IMR-90 (cell line): ENCODE data around the gene LZTFL1. TPM values are rescaled to one million over a fixed set of nuclear protein-coding genes. Genes with fewer than 3 reads are reported as not detected.

Source experiments
- ATAC-seq: fragments of 200-7000 bp; cut with Tn5 transposase; 2 replicates; pipeline ENCODE4 v1.9.1; 2020; ENCODE audit warnings: low read depth, mild to moderate bottlenecking, moderate library complexity
- BruUV-seq: library from RNA; stranded (reverse); fragments of 400-500 nt; replicated peaks from 2 replicates; lab custom pipeline; 2021; lab: Mats Ljungman, UMichigan
- CTCF ChIA-PET: fragments of 300-600 bp; formaldehyde crosslinking; extraction: SDS; loops from one replicate; lab custom pipeline; 2021; ENCODE audit warnings: antibody characterized with exemption; lab: Yijun Ruan, JAX
- POLR2A ChIA-PET: fragments of 300-600 bp; sonication (Branson Sonifier 250); formaldehyde crosslinking; loops from one replicate; lab custom pipeline; 2022; ENCODE audit warnings: antibody characterized with exemption; ENCODE audit not compliant: unreplicated experiment; lab: Charles Lee
- DNase-seq: peaks from one replicate; pipeline ENCODE4 v3.0.0; 2013
- H2AFZ ChIP-seq: replicated peaks from 2 replicates; pipeline ENCODE3; 2013; ENCODE audit warnings: low read length, mild to moderate bottlenecking; ENCODE audit not compliant: poor library complexity
- H2AK5ac ChIP-seq: 2 replicates; pipeline ENCODE4 v1.6.1; 2013; ENCODE audit warnings: low read depth, low read length, inconsistent platforms
- H2AK9ac ChIP-seq: replicated peaks from 2 replicates; pipeline ENCODE3; 2013; ENCODE audit warnings: mild to moderate bottlenecking, low read depth, low read length, moderate library complexity; ENCODE audit not compliant: poor library complexity
- H2BK120ac ChIP-seq: 2 replicates; pipeline ENCODE4 v1.6.1; 2013; ENCODE audit warnings: low read depth, low read length, inconsistent platforms
- H2BK15ac ChIP-seq: 3 replicates; pipeline ENCODE4 v1.6.1; 2013; ENCODE audit warnings: low read depth, low read length, inconsistent platforms
- H2BK20ac ChIP-seq: 2 replicates; pipeline ENCODE4 v1.6.1; 2013; ENCODE audit warnings: low read depth, mild to moderate bottlenecking, inconsistent platforms, low read length, moderate library complexity
- H2BK5ac ChIP-seq: 2 replicates; pipeline ENCODE4 v1.6.1; 2013; ENCODE audit warnings: mild to moderate bottlenecking, low read depth, low read length, inconsistent platforms; ENCODE audit not compliant: poor library complexity, severe bottlenecking
- H3K14ac ChIP-seq: replicated peaks from 2 replicates; pipeline ENCODE4 v1.6.1; 2013; ENCODE audit warnings: low read depth, low read length, inconsistent platforms
- H3K18ac ChIP-seq: 2 replicates; pipeline ENCODE4 v1.6.1; 2013; ENCODE audit warnings: low read depth, low read length, control low read depth
- H3K23ac ChIP-seq: 2 replicates; pipeline ENCODE4 v1.6.1; 2013; ENCODE audit warnings: low read depth, low read length, inconsistent platforms
- H3K27ac ChIP-seq: 2 replicates; pipeline ENCODE4 v1.5.1; 2013; ENCODE audit warnings: mild to moderate bottlenecking, control low read depth, low read length; ENCODE audit not compliant: insufficient read depth
- H3K27me3 ChIP-seq: 2 replicates; pipeline ENCODE4 v1.6.1; 2013; ENCODE audit warnings: low read length; ENCODE audit not compliant: control insufficient read depth, insufficient read depth
- H3K36me3 ChIP-seq: 2 replicates; pipeline ENCODE4 v1.6.1; 2013; ENCODE audit warnings: low read length, mixed read lengths; ENCODE audit not compliant: control insufficient read depth, insufficient read depth
- H3K4ac ChIP-seq: 2 replicates; pipeline ENCODE4 v1.6.1; 2013; ENCODE audit warnings: low read depth, low read length, inconsistent platforms
- H3K4me1 ChIP-seq: 2 replicates; pipeline ENCODE4 v1.6.1; 2013; ENCODE audit warnings: low read length, mixed read lengths; ENCODE audit not compliant: control insufficient read depth, insufficient read depth
- H3K4me2 ChIP-seq: 2 replicates; pipeline ENCODE4 v1.6.1; 2013; ENCODE audit warnings: low read depth, mild to moderate bottlenecking, control low read depth, low read length, moderate library complexity
- H3K4me3 ChIP-seq: 2 replicates; pipeline ENCODE4 v1.5.1; 2013; ENCODE audit warnings: low read depth, mild to moderate bottlenecking, control low read depth, low read length, moderate library complexity; ENCODE audit not compliant: insufficient read depth
- H3K56ac ChIP-seq: 2 replicates; pipeline ENCODE4 v1.6.1; 2013; ENCODE audit warnings: low read length, inconsistent platforms; ENCODE audit not compliant: insufficient read depth; ENCODE audit errors: extremely low read depth
- H3K79me1 ChIP-seq, 2 experiments: 2 replicates each; pipeline ENCODE4 v1.6.1; 2013; ENCODE audit warnings: low read length in 2 of 2, inconsistent platforms in 1 of 2, low read depth in 1 of 2
- H3K9ac ChIP-seq: 2 replicates; pipeline ENCODE4 v1.6.1; 2013; ENCODE audit warnings: low read depth, low read length, control low read depth
- H3K9me1 ChIP-seq: 2 replicates; pipeline ENCODE4 v1.6.1; 2013; ENCODE audit warnings: low read length, inconsistent platforms; ENCODE audit not compliant: insufficient read depth
- H3K9me3 ChIP-seq: 2 replicates; pipeline ENCODE4 v1.6.1; 2013; ENCODE audit warnings: low read length; ENCODE audit not compliant: control insufficient read depth, insufficient read depth
- H4K20me1 ChIP-seq: 2 replicates; pipeline ENCODE4 v1.6.1; 2013; ENCODE audit warnings: low read length, inconsistent platforms; ENCODE audit not compliant: insufficient read depth
- H4K5ac ChIP-seq: 2 replicates; pipeline ENCODE4 v1.6.1; 2013; ENCODE audit warnings: mild to moderate bottlenecking, low read depth, low read length, control low read depth
- H4K8ac ChIP-seq, 2 experiments: 2 replicates each; pipeline ENCODE4 v1.6.1; 2013; ENCODE audit warnings: low read depth in 2 of 2, low read length in 2 of 2, control low read depth in 1 of 2, inconsistent platforms in 1 of 2
- H4K91ac ChIP-seq: 2 replicates; pipeline ENCODE4 v1.6.1; 2013; ENCODE audit warnings: low read depth, low read length, inconsistent platforms; ENCODE audit not compliant: insufficient read depth
- BHLHE40 ChIP-seq: fragments of 150-350 bp; IDR thresholded peaks from 2 replicates; pipeline ENCODE4 v1.6.1; 2016; ENCODE audit warnings: mild to moderate bottlenecking, low read depth, low read length
- CEBPB ChIP-seq: IDR thresholded peaks from 2 replicates; pipeline ENCODE4 v1.6.1; 2012; ENCODE audit warnings: low read depth, low read length, improper control_type of control experiment
- CTCF ChIP-seq: conservative IDR thresholded peaks from 2 replicates; pipeline ENCODE4 v1.5.1; 2012; ENCODE audit warnings: mild to moderate bottlenecking, low read depth, low read length, improper control_type of control experiment
- ELK1 ChIP-seq: fragments of 150-350 bp; IDR thresholded peaks from 2 replicates; pipeline ENCODE4 v1.6.1; 2016; ENCODE audit warnings: low read depth, mild to moderate bottlenecking, low read length, moderate library complexity, borderline replicate concordance
- FOS ChIP-seq: fragments of 150-350 bp; IDR thresholded peaks from 2 replicates; pipeline ENCODE4 v1.6.1; 2016; ENCODE audit warnings: low read depth, low read length
- MAFK ChIP-seq: IDR thresholded peaks from 2 replicates; pipeline ENCODE4 v1.6.1; 2012; ENCODE audit warnings: low read depth, low read length, improper control_type of control experiment
- MAZ ChIP-seq: IDR thresholded peaks from 2 replicates; pipeline ENCODE4 v1.6.1; 2012; ENCODE audit warnings: low read depth, mild to moderate bottlenecking, low read length, improper control_type of control experiment, moderate library complexity, borderline replicate concordance
- MXI1 ChIP-seq: IDR thresholded peaks from 2 replicates; pipeline ENCODE4 v1.6.1; 2012; ENCODE audit warnings: low read depth, mild to moderate bottlenecking, low read length, moderate library complexity, borderline replicate concordance
- NFE2L2 ChIP-seq: fragments of 150-350 bp; IDR thresholded peaks from 2 replicates; pipeline ENCODE4 v1.6.1; 2016; ENCODE audit warnings: low read depth, mild to moderate bottlenecking, low read length
- RAD21 ChIP-seq: IDR thresholded peaks from 2 replicates; pipeline ENCODE4 v1.6.1; 2012; ENCODE audit warnings: low read length, improper control_type of control experiment
- RCOR1 ChIP-seq: IDR thresholded peaks from 2 replicates; pipeline ENCODE4 v1.6.1; 2012; ENCODE audit warnings: mild to moderate bottlenecking, low read length, improper control_type of control experiment; ENCODE audit not compliant: insufficient replicate concordance
- RFX5 ChIP-seq: IDR thresholded peaks from 2 replicates; pipeline ENCODE4 v1.8.0; 2012; ENCODE audit warnings: low read depth, mild to moderate bottlenecking, low read length, moderate library complexity
- SMC3 ChIP-seq: fragments of 150-350 bp; IDR thresholded peaks from 2 replicates; pipeline ENCODE4 v1.6.1; 2016; ENCODE audit warnings: low read depth, mild to moderate bottlenecking, antibody characterized with exemption, low read length, moderate library complexity
- USF2 ChIP-seq: fragments of 150-350 bp; IDR thresholded peaks from 2 replicates; pipeline ENCODE4 v1.6.1; 2017; ENCODE audit warnings: mild to moderate bottlenecking, antibody characterized with exemption, low read length, low read depth
- WGBS, 2 experiments: methylation state at CpG; one replicate each; pipeline versions ENCODE4 v1.1.5 to v1.1.7; 2013; ENCODE audit warnings: missing lambda C conversion rate in 2 of 2; ENCODE audit not compliant: insufficient read length in 1 of 2; ENCODE audit errors: extremely low coverage in 2 of 2; 5-methylcytosine and 5-hydroxymethylcytosine counted together
- dilution Hi-C: fragments of 300-500 bp; cut with HindIII; formaldehyde crosslinking; loops from one replicate; pipeline ENCODE4 v1.14.3; 2018; ENCODE audit warnings: low sequenced_read_pairs; ENCODE audit not compliant: unreplicated experiment
- in situ Hi-C: fragments of 300-500 bp; cut with MboI; formaldehyde crosslinking; loops from 3 replicates; pipeline ENCODE4 v1.14.3; 2019; ENCODE audit warnings: low sequenced_read_pairs, inconsistent platforms, mixed read lengths
- intact Hi-C: fragments of 100-400 bp; cut with micrococcal nuclease; formaldehyde crosslinking; loops from 2 replicates; pipeline ENCODE4 v1.10.0; 2022
- polyA plus RNA-seq, 3 experiments: library from polyadenylated mRNA; depleted of rRNA; stranded (reverse); fragments of >200 nt; gene quantifications; 2 replicates each; pipeline ENCODE4 v1.2.3, GENCODE V29; 2012; ENCODE audit warnings: low replicate concordance in 1 of 3
- total RNA-seq: library from RNA; depleted of rRNA; stranded (reverse); fragments of >200 nt; gene quantifications from 2 replicates; pipeline ENCODE4 v1.2.3, GENCODE V29; 2012

LZTFL1 gene
- total and polyA plus RNA-seq, 2 of the 4 experiments (the other 2 are of a cell fraction): 10.3 to 10.4 TPM

GRCh38 chr3:45794660-45795059 is 47.3 kb downstream of the LZTFL1 start:
- H2AK5ac ChIP-seq: no peak overlapping the region
- H4K5ac ChIP-seq: no peak overlapping the region
- H2BK120ac ChIP-seq: no peak overlapping the region
- in situ Hi-C loops: no loop called here
- H2BK5ac ChIP-seq: no peak overlapping the region
- H3K9ac ChIP-seq: no peak overlapping the region
- H3K79me1 ChIP-seq: no peaks in the 10 kb centered on the region
- no peak overlapping the region for H2BK20ac ChIP-seq
- H3K27me3 ChIP-seq: peaks cover 87% of the 10 kb centered on the region
- no TSS peak for BruUV-seq
- H2AFZ ChIP-seq: no peak overlapping the region
- dilution Hi-C loops: no loop called here
- H3K36me3 ChIP-seq: no peaks in the 10 kb centered on the region
- no peaks in the 10 kb centered on the region; the same call in none of the 2 replicates for H4K20me1 ChIP-seq
- POLR2A ChIA-PET: no interaction called here
- H4K91ac ChIP-seq: no peak overlapping the region
- no peak overlapping the region for H3K18ac ChIP-seq
- no peak overlapping the region for H2BK15ac ChIP-seq
- no peak overlapping the region for H2AK9ac ChIP-seq
- no peak overlapping the region for H3K23ac ChIP-seq
- H3K56ac ChIP-seq: no peak overlapping the region
- CTCF ChIA-PET: interaction anchor here (0.6 kb wide), 1 partner anchor 170 kb away, joined by 3 read pairs; no protein-coding TSS in a partner anchor
- peaks cover 6% of the 10 kb centered on the region for H3K9me3 ChIP-seq
- ATAC-seq (no peak), DNase-seq (no peak)
- H3K9me1 ChIP-seq: no peaks in the 10 kb centered on the region
- TF ChIP-seq RFX5 (no peak), CEBPB (no peak), CTCF (no peak), BHLHE40 (no peak), MXI1 (no peak), FOS (no peak), ELK1 (no peak), SMC3 (no peak), RCOR1 (no peak), RAD21 (no peak), MAFK (no peak), NFE2L2 (no peak), USF2 (no peak), MAZ (no peak)
- no peak overlapping the region for H3K4me2 ChIP-seq
- no CpG with 5 or more reads among the region's 1 CpG for WGBS, 2 experiments
- no peak overlapping the region for H3K14ac ChIP-seq
- intact Hi-C loops: no loop called here
- no peak overlapping the region for H3K27ac ChIP-seq
- no peak overlapping the region for H3K4ac ChIP-seq
- H4K8ac ChIP-seq: no peak overlapping the region
- H3K4me1 ChIP-seq: peaks cover 5% of the 10 kb centered on the region; the same call in 1 of the 2 replicates
- H3K4me3 ChIP-seq: no peak overlapping the region
